HG02970 (cell line): ENCODE data around the gene LARP7.
"Not testable (repeated sequence)": the region's sequence is repeated elsewhere in the genome, so short reads cannot be mapped to it uniquely, and the experiment has no call there.

Experiments used
- ATAC-seq: cut with Tn5 transposase; IDR thresholded peaks from one replicate; pipeline ENCODE4 v1.9.1; 2021; ENCODE audit warnings: mild to moderate bottlenecking, moderate library complexity, moderate number of reproducible peaks; ENCODE audit not compliant: unreplicated experiment, low FRiP score

LARP7 gene

GRCh38 chr4:112648263-112649054 is 11.5 kb downstream of the LARP7 start:
- ATAC-seq, result no peak

DNA sequence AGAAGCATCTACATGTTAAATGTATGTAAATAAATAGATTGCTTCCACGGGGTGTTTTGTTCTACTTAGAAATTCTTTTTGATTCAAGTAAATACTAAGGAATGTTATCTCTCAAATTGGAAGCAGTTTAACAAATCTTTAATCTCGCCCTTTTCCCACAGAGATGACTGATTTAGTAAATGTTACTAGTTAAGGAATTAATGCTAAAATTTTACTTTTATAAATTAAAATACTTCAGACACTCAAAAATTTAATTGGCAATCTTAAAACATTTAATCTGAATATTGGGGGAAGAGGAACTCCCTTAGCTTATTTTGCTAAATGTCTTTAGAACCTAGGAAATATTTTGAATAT is 12.1 kb downstream of the LARP7 start:
- no peak for ATAC-seq

- no peak for ATAC-seq
Measured at GRCh38 chr4:112650332-112650731, 13.4 kb downstream of the LARP7 start.

GRCh38 chr4:112651641-112652040 is 14.7 kb downstream of the LARP7 start:
- ATAC-seq, result no peak

DNA sequence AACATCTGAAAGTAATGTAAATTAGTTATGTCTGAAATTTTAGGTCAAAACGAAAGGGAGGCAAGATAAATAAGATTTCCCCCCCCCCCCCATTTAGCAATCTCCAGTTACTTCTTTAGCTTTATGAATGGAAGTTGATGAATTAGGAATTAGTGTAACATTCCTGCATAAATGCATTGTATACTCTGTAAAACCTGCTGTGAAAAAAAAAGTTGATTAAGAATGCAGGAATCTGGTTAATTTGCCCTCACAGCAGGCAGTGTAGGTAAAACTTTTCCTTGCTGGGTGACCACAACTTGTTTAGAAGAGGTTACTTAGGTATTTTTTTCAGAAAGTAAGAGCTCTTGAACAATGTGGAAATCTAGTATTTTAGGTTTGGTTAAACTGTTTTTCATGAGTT is 15.3 kb downstream of the LARP7 start:
- ATAC-seq, result no peak

- no peak for ATAC-seq
Measured at GRCh38 chr4:112655270-112655669, 18.3 kb downstream of the LARP7 start.

GRCh38 chr4:112656115-112656514 is 19.2 kb downstream of the LARP7 start:
- not testable (repeated sequence) for ATAC-seq

GRCh38 chr4:112664611-112665010 is 27.7 kb downstream of the LARP7 start:
- no peak for ATAC-seq

DNA sequence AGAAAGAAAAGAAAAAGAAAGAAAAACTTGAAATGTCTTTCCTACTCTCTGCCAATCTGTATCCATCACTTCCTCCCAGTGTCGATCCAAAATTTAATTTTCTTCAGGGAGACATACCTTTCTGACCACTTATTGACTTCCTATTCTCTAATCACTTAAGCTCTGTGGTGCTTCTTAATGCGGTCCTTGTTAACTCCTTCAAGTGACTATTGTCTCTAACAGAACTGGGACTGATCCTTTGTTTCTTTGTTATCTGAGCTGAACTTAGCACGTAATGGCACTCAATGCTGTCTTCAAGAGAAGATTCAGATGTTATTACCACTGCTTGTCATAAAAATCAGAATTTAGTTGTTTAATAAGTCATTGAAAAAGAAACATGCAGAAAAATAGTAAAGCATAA is 31.2 kb downstream of the LARP7 start:
- ATAC-seq, result no peak

DNA sequence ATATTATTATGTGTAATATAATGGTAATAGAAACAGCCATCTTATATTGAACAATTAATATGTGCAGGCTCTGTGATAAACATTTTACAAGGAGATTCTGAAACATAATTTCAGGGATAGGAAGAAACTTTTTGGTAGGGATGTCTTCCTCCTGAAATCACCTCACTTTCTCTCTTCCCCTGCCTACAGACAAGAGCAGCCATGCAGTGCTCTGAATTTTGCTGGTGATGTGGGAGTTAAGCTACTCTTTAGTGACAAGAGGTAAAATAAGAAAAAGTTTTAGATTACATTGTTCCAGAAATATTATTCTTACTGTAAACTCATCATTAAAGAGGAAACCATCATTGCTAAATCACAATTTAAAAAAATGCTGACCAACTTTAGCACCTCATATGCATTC is 36.1 kb downstream of the LARP7 start:
- no peak for ATAC-seq

GRCh38 chr4:112673686-112674085 is 36.7 kb downstream of the LARP7 start:
- ATAC-seq, result no peak

DNA sequence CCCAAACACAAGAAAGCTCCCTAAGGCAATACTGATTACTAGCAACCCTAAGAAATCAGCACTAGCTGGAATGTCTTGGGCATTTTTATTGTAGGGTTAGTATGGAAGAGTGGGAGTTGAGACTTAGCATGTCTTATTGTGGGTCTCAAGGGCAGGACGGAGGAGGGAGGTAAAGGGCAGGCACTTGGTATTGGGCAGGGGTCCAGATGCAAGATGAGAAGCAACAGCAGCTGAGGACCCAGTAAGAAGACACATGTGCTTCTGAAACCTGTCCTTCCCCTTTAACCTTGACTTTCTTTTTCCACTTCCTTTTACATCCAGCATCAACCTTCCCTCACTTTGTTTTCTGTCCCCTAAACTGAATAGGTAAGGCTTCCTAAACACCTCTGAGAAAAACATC is 37.4 kb downstream of the LARP7 start:
- no peak for ATAC-seq

GRCh38 chr4:112677519-112678091 is 40.7 kb downstream of the LARP7 start:
- ATAC-seq, result no peak

- no peak for ATAC-seq
Measured at GRCh38 chr4:112680996-112681395, 44.1 kb downstream of the LARP7 start.

DNA sequence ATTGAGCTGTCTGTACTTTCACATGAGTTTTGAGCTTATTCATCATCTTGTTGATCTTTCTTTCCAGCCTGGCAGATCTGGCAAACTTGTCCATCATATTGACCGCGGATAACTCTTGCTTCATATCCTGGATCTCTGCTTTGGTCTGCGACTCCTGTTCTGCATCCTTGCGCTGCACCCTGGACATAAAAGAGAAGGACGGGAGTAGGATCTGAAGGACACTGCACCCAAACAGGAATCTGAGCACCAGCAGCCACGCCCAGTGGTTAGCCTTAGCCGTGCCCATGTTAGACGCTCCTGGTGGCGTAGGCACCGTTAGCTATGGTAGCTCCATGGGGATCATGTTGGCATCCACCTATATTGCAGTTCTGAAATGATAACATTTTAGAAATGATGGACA is 56.6 kb downstream of the LARP7 start:
- ATAC-seq, result no peak

DNA sequence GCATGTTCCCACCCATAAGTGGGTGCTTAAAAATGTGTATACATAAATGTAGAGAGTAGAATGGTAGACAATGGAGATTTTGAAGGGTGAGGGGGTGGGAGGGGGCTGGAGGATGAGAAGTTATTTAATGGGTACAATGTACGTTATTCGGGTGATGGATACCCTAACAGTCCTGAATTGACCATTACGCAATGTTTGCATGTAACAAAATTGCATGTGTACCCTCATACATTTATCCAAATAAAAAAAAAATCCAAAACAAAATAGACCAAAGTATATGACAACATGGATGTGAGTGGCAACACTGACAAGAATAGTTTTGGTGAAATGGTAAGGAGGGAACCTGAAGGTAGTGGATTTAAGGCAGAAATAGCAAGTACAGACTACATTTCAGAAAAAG is 63.7 kb downstream of the LARP7 start:
- ATAC-seq, result no peak

DNA sequence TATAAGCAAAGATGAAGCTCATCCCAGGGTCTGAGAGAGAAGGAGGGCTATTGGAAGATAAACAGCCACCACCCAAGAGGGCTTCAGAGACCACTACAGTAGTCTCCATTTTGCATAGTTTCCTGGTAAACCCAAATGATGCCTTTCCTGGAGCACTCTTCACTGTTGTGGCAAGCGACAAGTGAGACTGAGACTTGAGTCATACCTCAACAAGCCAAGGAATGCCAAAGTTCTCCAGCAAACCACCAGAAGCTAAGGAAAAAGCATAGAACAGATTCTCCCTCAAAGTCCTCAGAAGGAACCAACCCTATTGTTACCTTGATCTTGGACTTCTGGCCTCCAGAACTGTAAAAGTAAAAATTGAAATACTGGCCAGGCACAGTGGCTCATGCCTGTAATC is 65.9 kb downstream of the LARP7 start:
- ATAC-seq, result no peak

- ATAC-seq, result no peak
Measured at GRCh38 chr4:112704322-112704721, 67.4 kb downstream of the LARP7 start.

- no peak for ATAC-seq
Measured at GRCh38 chr4:112704991-112705845, 68.3 kb downstream of the LARP7 start.

- ATAC-seq, result not testable (repeated sequence)
Measured at GRCh38 chr4:112705891-112706839, 69.2 kb downstream of the LARP7 start.
